ENCODE measurements around the gene FOXP4. TPM values are rescaled to one million over a fixed set of nuclear protein-coding genes. Genes with fewer than 3 reads are reported as not detected.

FOXP4 gene
- total and polyA plus RNA-seq, 2 of the 13 experiments (the other 11 are each of a cell fraction or from before 2014, with no cell fraction given), result 11.0 to 12.4 TPM

DNA sequence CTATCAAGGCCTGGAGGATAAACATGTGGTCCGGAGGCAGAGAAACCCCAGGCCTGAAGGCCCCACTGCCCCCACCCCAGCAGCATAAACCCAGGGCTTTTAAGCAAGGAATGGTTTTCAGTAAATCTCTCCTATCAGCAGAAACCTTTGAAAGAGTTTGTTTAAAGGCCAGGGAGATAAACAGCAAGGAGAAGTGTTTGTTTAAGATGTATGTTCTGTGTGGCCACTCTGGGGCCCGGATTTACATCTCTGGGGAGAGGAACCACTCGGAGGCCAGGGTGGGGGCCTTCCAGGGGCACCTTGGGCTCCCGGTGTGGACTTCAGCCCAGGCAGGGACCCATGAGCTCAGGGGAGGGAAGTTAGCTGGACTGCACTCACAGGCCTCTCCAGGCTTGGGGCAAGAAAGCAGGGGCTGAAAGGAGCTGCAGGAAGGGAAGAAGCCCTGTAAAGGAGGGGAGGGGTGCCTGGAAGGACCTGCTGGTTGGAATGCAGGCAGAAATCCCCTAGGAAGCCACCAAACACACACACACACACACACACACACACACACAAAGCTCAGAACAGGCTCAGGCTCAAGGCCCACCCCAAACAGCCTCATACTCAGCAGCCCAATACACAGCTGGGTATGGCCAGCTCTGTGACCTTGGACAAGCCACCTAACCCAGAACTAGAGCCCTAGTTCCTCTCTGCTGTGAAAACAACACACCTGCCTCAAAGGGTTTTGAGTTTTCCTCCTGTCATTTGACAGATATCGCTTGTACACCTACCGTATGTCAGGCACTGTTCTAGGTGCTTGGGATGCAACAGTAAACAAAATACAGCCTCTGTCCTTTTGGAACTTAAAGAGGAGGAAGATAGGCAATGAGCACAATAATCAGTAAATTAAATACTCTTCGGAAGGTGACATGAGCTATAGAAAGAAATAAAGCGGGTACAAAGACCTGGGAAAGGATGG, 26.2 kb upstream of the FOXP4 start (continued):
- TF ChIP-seq, protein P1, sequence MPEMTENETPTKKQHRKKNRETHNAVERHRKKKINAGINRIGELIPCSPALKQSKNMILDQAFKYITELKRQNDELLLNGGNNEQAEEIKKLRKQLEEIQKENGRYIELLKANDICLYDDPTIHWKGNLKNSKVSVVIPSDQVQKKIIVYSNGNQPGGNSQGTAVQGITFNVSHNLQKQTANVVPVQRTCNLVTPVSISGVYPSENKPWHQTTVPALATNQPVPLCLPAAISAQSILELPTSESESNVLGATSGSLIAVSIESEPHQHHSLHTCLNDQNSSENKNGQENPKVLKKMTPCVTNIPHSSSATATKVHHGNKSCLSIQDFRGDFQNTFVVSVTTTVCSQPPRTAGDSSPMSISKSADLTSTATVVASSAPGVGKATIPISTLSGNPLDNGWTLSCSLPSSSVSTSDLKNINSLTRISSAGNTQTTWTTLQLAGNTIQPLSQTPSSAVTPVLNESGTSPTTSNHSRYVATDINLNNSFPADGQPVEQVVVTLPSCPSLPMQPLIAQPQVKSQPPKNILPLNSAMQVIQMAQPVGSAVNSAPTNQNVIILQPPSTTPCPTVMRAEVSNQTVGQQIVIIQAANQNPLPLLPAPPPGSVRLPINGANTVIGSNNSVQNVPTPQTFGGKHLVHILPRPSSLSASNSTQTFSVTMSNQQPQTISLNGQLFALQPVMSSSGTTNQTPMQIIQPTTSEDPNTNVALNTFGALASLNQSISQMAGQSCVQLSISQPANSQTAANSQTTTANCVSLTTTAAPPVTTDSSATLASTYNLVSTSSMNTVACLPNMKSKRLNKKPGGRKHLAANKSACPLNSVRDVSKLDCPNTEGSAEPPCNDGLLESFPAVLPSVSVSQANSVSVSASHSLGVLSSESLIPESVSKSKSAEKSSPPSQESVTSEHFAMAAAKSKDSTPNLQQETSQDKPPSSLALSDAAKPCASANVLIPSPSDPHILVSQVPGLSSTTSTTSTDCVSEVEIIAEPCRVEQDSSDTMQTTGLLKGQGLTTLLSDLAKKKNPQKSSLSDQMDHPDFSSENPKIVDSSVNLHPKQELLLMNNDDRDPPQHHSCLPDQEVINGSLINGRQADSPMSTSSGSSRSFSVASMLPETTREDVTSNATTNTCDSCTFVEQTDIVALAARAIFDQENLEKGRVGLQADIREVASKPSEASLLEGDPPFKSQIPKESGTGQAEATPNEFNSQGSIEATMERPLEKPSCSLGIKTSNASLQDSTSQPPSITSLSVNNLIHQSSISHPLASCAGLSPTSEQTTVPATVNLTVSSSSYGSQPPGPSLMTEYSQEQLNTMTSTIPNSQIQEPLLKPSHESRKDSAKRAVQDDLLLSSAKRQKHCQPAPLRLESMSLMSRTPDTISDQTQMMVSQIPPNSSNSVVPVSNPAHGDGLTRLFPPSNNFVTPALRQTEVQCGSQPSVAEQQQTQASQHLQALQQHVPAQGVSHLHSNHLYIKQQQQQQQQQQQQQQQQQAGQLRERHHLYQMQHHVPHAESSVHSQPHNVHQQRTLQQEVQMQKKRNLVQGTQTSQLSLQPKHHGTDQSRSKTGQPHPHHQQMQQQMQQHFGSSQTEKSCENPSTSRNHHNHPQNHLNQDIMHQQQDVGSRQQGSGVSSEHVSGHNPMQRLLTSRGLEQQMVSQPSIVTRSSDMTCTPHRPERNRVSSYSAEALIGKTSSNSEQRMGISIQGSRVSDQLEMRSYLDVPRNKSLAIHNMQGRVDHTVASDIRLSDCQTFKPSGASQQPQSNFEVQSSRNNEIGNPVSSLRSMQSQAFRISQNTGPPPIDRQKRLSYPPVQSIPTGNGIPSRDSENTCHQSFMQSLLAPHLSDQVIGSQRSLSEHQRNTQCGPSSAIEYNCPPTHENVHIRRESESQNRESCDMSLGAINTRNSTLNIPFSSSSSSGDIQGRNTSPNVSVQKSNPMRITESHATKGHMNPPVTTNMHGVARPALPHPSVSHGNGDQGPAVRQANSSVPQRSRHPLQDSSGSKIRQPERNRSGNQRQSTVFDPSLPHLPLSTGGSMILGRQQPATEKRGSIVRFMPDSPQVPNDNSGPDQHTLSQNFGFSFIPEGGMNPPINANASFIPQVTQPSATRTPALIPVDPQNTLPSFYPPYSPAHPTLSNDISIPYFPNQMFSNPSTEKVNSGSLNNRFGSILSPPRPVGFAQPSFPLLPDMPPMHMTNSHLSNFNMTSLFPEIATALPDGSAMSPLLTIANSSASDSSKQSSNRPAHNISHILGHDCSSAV (CRISPR knock-in tag; IDR thresholded peaks at IDR 0.05; ENCODE audit: borderline replicate concordance), result 0 out of 2 replicates have a peak, but pooled peaks have one; percentile 66
- TF ChIP-seq, protein P2, sequence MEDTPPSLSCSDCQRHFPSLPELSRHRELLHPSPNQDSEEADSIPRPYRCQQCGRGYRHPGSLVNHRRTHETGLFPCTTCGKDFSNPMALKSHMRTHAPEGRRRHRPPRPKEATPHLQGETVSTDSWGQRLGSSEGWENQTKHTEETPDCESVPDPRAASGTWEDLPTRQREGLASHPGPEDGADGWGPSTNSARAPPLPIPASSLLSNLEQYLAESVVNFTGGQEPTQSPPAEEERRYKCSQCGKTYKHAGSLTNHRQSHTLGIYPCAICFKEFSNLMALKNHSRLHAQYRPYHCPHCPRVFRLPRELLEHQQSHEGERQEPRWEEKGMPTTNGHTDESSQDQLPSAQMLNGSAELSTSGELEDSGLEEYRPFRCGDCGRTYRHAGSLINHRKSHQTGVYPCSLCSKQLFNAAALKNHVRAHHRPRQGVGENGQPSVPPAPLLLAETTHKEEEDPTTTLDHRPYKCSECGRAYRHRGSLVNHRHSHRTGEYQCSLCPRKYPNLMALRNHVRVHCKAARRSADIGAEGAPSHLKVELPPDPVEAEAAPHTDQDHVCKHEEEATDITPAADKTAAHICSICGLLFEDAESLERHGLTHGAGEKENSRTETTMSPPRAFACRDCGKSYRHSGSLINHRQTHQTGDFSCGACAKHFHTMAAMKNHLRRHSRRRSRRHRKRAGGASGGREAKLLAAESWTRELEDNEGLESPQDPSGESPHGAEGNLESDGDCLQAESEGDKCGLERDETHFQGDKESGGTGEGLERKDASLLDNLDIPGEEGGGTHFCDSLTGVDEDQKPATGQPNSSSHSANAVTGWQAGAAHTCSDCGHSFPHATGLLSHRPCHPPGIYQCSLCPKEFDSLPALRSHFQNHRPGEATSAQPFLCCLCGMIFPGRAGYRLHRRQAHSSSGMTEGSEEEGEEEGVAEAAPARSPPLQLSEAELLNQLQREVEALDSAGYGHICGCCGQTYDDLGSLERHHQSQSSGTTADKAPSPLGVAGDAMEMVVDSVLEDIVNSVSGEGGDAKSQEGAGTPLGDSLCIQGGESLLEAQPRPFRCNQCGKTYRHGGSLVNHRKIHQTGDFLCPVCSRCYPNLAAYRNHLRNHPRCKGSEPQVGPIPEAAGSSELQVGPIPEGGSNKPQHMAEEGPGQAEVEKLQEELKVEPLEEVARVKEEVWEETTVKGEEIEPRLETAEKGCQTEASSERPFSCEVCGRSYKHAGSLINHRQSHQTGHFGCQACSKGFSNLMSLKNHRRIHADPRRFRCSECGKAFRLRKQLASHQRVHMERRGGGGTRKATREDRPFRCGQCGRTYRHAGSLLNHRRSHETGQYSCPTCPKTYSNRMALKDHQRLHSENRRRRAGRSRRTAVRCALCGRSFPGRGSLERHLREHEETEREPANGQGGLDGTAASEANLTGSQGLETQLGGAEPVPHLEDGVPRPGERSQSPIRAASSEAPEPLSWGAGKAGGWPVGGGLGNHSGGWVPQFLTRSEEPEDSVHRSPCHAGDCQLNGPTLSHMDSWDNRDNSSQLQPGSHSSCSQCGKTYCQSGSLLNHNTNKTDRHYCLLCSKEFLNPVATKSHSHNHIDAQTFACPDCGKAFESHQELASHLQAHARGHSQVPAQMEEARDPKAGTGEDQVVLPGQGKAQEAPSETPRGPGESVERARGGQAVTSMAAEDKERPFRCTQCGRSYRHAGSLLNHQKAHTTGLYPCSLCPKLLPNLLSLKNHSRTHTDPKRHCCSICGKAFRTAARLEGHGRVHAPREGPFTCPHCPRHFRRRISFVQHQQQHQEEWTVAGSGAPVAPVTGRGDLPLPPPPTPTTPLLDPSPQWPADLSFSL (CRISPR knock-in tag; IDR thresholded peaks at IDR 0.05), result peak; percentile 96
- peak; percentile 65; the same call in 1 of the 2 replicates for TF ChIP-seq ZNF180 (CRISPR knock-in tag; IDR thresholded peaks at IDR 0.05; ENCODE audit: borderline replicate concordance, low read depth)
- TF ChIP-seq KAT8 (CRISPR knock-in tag; IDR thresholded peaks at IDR 0.05), result peak; percentile 30; the same call in 1 of the 2 replicates
- TF ChIP-seq, protein P3, sequence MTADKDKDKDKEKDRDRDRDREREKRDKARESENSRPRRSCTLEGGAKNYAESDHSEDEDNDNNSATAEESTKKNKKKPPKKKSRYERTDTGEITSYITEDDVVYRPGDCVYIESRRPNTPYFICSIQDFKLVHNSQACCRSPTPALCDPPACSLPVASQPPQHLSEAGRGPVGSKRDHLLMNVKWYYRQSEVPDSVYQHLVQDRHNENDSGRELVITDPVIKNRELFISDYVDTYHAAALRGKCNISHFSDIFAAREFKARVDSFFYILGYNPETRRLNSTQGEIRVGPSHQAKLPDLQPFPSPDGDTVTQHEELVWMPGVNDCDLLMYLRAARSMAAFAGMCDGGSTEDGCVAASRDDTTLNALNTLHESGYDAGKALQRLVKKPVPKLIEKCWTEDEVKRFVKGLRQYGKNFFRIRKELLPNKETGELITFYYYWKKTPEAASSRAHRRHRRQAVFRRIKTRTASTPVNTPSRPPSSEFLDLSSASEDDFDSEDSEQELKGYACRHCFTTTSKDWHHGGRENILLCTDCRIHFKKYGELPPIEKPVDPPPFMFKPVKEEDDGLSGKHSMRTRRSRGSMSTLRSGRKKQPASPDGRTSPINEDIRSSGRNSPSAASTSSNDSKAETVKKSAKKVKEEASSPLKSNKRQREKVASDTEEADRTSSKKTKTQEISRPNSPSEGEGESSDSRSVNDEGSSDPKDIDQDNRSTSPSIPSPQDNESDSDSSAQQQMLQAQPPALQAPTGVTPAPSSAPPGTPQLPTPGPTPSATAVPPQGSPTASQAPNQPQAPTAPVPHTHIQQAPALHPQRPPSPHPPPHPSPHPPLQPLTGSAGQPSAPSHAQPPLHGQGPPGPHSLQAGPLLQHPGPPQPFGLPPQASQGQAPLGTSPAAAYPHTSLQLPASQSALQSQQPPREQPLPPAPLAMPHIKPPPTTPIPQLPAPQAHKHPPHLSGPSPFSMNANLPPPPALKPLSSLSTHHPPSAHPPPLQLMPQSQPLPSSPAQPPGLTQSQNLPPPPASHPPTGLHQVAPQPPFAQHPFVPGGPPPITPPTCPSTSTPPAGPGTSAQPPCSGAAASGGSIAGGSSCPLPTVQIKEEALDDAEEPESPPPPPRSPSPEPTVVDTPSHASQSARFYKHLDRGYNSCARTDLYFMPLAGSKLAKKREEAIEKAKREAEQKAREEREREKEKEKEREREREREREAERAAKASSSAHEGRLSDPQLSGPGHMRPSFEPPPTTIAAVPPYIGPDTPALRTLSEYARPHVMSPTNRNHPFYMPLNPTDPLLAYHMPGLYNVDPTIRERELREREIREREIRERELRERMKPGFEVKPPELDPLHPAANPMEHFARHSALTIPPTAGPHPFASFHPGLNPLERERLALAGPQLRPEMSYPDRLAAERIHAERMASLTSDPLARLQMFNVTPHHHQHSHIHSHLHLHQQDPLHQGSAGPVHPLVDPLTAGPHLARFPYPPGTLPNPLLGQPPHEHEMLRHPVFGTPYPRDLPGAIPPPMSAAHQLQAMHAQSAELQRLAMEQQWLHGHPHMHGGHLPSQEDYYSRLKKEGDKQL (CRISPR knock-in tag; IDR thresholded peaks at IDR 0.05; ENCODE audit: low read depth), result peak; percentile 89
- 0 out of 2 replicates have a peak, but pooled peaks have one; percentile 44 for TF ChIP-seq SRY (CRISPR knock-in tag; IDR thresholded peaks at IDR 0.05)

Measured in HepG2 (cell line).